ENCODE results near the gene CCDC92. TPM values are rescaled to one million over a fixed set of nuclear protein-coding genes. Genes with fewer than 3 reads are reported as not detected.

CCDC92 gene
- total and polyA plus RNA-seq, 10 of the 15 experiments (the other 5 are each of a cell fraction or from before 2014, with no cell fraction given): 0.53 to 11.8 (median 4.2) TPM

DNA sequence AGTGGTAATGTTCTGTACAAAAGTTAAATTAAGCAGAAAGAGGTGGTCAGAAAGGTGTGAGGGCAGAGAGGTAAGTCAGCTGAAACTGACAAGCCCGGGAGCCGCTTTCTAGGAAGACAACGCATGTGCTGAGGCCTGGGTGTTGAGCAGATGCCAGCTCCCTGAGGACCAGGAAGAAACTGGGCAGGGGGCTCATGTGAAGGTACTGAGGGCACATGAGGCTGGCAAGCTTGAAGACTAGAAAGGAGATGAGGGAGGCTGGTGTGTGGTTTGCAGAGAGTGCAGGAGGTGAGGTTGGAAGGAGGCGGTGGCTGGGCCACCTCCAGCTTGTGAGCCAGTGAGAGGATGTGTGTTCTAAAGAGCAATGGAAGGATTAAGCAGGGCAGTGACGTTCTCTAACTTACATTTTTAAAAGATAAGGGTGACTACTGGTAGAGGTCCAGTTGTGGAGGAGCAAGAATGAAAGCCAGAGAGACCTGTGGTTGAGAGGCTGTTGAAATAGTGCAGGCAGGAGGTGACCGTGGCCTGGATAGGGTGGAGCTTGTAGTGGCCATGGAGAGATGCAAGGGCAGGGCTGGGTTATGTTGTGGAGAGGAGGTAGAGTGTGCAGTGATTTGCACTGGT is 29.5 kb upstream of the CCDC92 start:
- Histone ChIP-seq H3K36me3 (ENCODE audit: control insufficient read depth in 2 of 2, insufficient read depth in 2 of 2, low read length in 1 of 2) (peaks cover 7 to 12% of the 10 kb centered on the region in 2 experiments), H3K4me1 (ENCODE audit: control insufficient read depth, insufficient read depth, low read length) (peaks cover 14% of the 10 kb centered on the region), H3K9ac (ENCODE audit: control insufficient read depth, insufficient read depth, low read length) (no peak overlapping the region), H4K20me1 (ENCODE audit: control insufficient read depth, insufficient read depth) (no peaks in the 10 kb centered on the region; the same call in 1 of the 2 replicates), H3K27ac (ENCODE audit: control insufficient read depth, insufficient read depth) (no peak overlapping the region), H3K9me3 (replicated peaks; ENCODE audit: control insufficient read depth, insufficient read depth, low read length) (no peaks in the 10 kb centered on the region), H3K79me2 (ENCODE audit: control insufficient read depth, insufficient read depth, low read length) (no peaks in the 10 kb centered on the region; the same call in 1 of the 2 replicates), H3K4me3 (no peak overlapping the region), H2AFZ (ENCODE audit: control insufficient read depth, low read depth, low read length) (no peak overlapping the region), H3K4me2 (ENCODE audit: control insufficient read depth, insufficient read depth) (no peak overlapping the region), H3K27me3 (replicated peaks in 1 of 2; ENCODE audit: control insufficient read depth in 2 of 2, insufficient read depth in 2 of 2, low read length in 1 of 2) (no peaks in the 10 kb centered on the region)
- no peak for TF ChIP-seq JUNB (IDR thresholded peaks at IDR 0.05)
- TF ChIP-seq, protein P1, sequence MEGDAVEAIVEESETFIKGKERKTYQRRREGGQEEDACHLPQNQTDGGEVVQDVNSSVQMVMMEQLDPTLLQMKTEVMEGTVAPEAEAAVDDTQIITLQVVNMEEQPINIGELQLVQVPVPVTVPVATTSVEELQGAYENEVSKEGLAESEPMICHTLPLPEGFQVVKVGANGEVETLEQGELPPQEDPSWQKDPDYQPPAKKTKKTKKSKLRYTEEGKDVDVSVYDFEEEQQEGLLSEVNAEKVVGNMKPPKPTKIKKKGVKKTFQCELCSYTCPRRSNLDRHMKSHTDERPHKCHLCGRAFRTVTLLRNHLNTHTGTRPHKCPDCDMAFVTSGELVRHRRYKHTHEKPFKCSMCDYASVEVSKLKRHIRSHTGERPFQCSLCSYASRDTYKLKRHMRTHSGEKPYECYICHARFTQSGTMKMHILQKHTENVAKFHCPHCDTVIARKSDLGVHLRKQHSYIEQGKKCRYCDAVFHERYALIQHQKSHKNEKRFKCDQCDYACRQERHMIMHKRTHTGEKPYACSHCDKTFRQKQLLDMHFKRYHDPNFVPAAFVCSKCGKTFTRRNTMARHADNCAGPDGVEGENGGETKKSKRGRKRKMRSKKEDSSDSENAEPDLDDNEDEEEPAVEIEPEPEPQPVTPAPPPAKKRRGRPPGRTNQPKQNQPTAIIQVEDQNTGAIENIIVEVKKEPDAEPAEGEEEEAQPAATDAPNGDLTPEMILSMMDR (IDR thresholded peaks at IDR 0.05 in 2 of 3, conservative IDR thresholded peaks at IDR 0.05 in 1 of 3; ENCODE audit: control insufficient read depth in 2 of 3, extremely low read depth in 1 of 3, insufficient read depth in 1 of 3, low read depth in 3 of 3, low read length in 3 of 3): no peak
- no peak for TF ChIP-seq SMC3 (IDR thresholded peaks at IDR 0.05; ENCODE audit: borderline replicate concordance, low read length)
- no peak for TF ChIP-seq SIN3A (IDR thresholded peaks at IDR 0.05; ENCODE audit: low read depth, low read length)
- no peak for TF ChIP-seq RFX5 (IDR thresholded peaks at IDR 0.05; ENCODE audit: low read depth, low read length)
- TF ChIP-seq POLR2AphosphoS2 (IDR thresholded peaks at IDR 0.05; ENCODE audit: low read depth, low read length): no peak
- no peak for TF ChIP-seq TCF7 (IDR thresholded peaks at IDR 0.05; ENCODE audit: borderline replicate concordance)
- no peak for TF ChIP-seq EED (IDR thresholded peaks at IDR 0.05; ENCODE audit: low read depth)
- TF ChIP-seq SPI1 (IDR thresholded peaks at IDR 0.05; ENCODE audit: borderline replicate concordance, insufficient read depth, low read depth, low read length): no peak
- no peak for TF ChIP-seq PAX5 (IDR thresholded peaks at IDR 0.05; ENCODE audit: borderline replicate concordance, low read depth, low read length)
- no peak for TF ChIP-seq HCFC1 (IDR thresholded peaks at IDR 0.05; ENCODE audit: low read length)
- no peak for TF ChIP-seq CEBPB (IDR thresholded peaks at IDR 0.05; ENCODE audit: borderline replicate concordance in 1 of 2, low read depth in 2 of 2, low read length in 2 of 2)
- TF ChIP-seq, protein P2, sequence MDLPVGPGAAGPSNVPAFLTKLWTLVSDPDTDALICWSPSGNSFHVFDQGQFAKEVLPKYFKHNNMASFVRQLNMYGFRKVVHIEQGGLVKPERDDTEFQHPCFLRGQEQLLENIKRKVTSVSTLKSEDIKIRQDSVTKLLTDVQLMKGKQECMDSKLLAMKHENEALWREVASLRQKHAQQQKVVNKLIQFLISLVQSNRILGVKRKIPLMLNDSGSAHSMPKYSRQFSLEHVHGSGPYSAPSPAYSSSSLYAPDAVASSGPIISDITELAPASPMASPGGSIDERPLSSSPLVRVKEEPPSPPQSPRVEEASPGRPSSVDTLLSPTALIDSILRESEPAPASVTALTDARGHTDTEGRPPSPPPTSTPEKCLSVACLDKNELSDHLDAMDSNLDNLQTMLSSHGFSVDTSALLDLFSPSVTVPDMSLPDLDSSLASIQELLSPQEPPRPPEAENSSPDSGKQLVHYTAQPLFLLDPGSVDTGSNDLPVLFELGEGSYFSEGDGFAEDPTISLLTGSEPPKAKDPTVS (IDR thresholded peaks at IDR 0.05; ENCODE audit: low read depth, low read length): no peak
- TF ChIP-seq ZNF217 (IDR thresholded peaks at IDR 0.05): no peak
- TF ChIP-seq, protein P3, sequence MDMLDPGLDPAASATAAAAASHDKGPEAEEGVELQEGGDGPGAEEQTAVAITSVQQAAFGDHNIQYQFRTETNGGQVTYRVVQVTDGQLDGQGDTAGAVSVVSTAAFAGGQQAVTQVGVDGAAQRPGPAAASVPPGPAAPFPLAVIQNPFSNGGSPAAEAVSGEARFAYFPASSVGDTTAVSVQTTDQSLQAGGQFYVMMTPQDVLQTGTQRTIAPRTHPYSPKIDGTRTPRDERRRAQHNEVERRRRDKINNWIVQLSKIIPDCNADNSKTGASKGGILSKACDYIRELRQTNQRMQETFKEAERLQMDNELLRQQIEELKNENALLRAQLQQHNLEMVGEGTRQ (IDR thresholded peaks at IDR 0.05; ENCODE audit: borderline replicate concordance, low read depth, low read length): no peak
- intact Hi-C loops (cut with micrococcal nuclease; ENCODE audit: unreplicated experiment): no loop called here
- FAIRE-seq (no peak), ATAC-seq (no peak), DNase-seq (ENCODE audit: low read depth, low spot score) (no peak)
- 98% methylated on average over 6 of the region's 6 CpGs for WGBS (ENCODE audit: insufficient coverage, insufficient replicate concordance, low lambda C conversion rate, missing lambda C conversion rate)
- RAD21 ChIA-PET (ENCODE audit: unreplicated experiment): no interaction called here
- POLR2A ChIA-PET: no interaction called here
- CTCF ChIA-PET: no interaction called here
- SMC1A ChIA-PET (ENCODE audit: uncharacterized antibody, unreplicated experiment): interaction anchor here (1.2 kb wide), 1 partner anchor 16 kb away, joined by 4 read pairs; no protein-coding TSS in a partner anchor
- in situ Hi-C loops (cut with MboI): no loop called here
- BruUV-seq (replicated peaks): no TSS peak

Data from GM12878 (cell line).